NCI-H2029 (cell line): ENCODE data around the gene PLLP.
A peak's percentile ranks its signal among the peaks of the same experiment; 100 is the strongest.

ENCODE experiments used
- DNase-seq: peaks from one replicate; lab custom pipeline; 2025; lab: John Stamatoyannopoulos, UW

The PLLP gene

DNA sequence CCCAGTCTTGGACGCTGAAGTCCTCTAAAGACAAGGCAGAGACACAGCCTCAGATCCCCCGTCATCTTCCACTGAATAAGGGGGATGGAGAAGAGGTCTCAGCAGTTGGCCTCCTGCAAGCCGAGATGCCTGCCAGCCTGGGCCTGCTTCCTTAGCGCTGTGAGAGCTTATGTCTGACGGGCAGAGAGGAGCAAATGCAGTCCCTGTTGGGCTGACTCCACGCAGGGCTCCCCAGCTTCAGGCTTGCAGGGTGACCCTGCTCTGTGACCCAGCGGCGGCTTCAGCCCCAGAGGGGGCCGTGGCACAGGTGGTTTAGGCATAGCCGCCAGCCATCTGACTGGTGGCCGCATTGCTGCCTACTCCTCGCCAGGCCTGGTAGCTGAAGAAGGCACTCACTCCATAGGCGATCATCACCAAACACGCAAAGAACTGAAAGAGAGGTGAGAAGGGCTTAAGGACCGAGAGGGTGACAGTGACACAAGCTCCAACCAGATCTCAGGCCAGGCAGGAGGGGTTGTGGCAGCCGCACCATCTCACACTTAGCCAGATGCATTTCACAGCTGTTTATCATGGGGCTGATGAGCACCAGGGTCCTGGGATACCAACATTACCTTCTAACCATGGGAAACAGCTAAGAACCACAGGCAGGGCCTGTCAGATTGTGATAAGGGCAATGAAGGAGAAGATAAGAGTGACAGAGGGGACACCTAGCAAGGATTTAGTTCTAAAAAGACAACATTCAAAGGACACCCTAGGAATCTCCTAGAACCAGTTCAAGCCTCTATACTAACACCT, 27.7 kb downstream of the PLLP start:
- no peak for DNase-seq

DNA sequence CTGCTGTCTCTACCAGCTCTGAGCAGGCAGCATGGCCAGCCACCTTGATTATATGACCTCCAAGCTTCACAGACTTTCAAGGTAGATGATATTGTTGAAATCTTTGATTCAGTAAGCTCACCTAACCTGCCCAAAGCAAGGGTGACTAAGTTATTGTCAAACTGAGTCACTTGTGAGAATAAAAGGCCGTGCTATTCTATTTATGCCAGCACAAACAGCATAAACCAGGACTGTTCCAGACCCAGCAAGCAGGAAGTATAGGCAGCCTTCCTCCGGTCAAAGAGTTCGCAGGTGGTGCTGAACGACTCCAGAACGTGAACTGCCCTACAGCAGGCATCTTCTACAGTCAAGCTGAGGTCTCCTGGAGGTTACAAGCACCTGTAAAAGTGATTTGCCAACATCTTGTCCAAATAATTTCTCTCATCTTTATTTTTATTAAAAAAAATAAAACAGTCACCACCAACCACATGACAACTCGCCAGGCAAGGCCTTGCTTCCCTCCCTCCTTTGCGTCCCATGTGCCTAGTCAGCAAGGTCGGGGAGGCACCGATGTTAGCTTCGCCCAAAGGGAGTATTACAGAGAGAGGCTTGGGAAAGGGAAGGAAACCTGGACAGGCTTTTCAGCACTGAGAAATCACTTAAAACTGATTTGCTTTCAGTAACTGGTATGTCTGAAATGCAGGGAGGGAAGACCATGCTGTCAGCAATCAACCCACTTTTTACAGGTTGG, 28.6 kb downstream of the PLLP start:
- DNase-seq, result no peak

DNA sequence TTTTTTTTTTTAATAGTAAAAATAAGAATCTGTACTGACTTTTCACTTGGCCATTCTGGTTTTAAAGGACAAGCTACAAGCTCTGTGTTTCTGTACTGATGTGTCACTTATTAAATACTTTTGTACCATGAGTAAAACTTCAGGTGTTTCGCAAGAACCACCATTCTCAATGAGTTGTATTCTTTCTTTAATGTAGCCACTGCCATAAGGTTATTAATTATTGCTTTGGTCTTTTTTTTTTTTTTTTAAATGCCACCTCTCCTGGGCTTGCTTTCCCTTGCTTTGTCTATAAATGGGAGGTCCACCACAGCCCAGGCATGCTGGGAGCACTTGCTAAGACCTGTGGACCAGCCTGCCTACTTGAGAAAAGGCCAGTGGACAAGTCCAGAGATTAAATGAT, 31.0 kb downstream of the PLLP start:
- no peak for DNase-seq

GRCh38 chr16:57252148-57252721, 32.2 kb downstream of the PLLP start:
- no peak for DNase-seq

DNA sequence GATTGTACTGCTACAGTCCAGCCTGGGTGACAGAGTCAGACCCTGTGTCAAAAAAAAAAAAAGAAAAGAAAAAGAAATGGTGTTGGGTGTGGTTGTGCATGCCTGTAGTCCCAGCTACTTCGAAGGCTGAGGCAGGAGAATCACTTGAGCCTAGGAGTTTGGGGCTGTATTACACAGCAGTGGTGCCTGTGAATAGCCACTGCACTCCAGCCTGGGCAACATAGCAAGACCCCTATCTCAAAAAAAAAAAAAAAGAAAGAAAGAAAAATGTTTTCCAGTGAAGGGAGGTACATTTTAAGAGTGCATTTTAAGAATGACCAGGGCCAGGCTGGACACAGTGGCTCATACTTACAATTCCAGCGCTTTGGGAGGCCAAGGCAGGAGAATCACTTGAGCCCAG, 33.1 kb downstream of the PLLP start:
- no peak for DNase-seq

DNA sequence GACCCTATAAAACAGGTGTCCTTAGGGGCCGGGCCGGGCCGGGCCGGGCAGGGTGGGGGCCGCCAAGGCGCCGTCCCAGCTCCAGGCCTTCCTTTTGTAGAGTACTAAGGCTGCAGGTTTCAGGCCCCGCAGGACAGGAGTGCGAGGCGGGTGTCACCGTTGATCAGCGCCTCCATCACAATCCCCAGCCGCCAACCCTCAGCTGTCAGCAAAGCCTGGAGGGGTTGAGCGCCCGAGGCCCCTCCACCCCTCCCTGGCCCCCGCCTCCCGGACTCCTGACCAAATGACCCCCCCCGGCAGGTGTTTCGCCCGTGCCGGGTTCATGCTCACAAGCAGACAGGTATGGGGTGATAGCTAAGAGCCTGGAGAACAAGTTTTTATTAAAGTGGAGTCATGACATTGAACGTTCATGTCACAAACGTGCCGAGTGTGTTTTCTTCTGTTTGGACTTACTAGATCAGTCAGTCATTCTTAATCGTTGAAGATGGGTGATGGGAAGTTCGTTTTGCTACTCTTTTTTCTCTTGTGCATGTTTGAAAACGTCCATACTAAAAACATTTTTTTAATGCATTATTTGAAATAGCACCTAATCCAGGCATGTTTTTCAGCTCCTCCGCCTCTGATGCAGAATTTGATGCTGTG, 38.9 kb downstream of the PLLP start:
- DNase-seq, result no peak

- DNase-seq, result peak; percentile 81
Observed at GRCh38 chr16:57244767-57245471, 39.6 kb downstream of the PLLP start, which contains the start of gene ARL2BP. Gene ARL2BP (plus strand): TSS chr16:57245259. CDS start chr16:57245368, 109 bp downstream.

DNA sequence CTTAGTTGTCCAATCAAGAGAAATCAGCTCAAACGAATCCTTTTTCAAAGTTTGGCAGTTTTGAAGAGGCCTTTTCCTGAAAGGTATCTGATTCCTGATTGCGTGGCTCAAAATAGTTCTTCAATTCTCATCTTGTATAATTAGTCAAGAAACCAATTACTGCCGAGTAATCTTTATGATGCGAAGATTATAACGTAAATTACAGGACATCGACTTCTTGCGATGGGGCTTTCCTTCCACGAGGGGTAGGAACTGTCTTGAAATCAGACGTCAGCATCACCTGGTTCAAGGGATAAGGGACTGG, 40.1 kb downstream of the PLLP start:
- DNase-seq, result no peak

- DNase-seq, result no peak
Observed at GRCh38 chr16:57242650-57243049, 41.8 kb downstream of the PLLP start.

DNA sequence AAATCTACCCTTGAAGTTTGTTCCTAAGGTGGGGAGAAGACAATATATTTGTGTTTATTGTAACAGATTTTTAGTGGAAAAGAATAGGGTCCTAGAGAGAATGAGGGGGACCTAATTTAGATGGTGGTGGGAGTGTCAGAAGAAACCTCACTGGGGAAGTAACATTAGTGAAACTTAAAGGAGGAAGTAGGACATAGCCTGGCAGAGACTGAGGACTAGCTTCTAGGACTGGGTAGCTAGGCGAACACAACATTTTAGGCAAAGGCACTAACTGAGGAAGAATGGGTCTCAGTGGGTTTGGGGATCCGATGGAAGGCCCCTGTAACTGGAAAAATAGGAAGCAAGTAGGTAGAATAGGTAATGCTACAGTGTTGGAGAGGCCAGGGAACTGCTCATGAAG, 43.6 kb downstream of the PLLP start:
- no peak for DNase-seq

GRCh38 chr16:57239107-57239506, 45.4 kb downstream of the PLLP start:
- DNase-seq, result no peak

GRCh38 chr16:57238682-57239081, 45.8 kb downstream of the PLLP start:
- no peak for DNase-seq

DNA sequence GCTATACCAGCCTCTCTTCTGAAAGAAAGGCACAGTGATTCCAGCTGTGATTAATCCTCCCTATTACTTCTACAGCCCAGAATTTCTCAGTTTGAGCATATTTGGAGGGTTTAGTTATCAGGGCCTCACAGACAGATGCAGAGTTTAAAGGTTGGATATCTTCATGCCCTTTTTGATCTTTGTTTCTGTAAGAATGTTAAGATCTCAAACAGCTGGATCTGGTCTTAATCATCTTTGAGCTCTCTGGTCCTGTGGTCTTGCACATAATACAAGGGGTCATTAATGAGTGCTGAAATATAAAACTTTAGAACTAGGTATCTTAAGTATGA, 48.5 kb downstream of the PLLP start:
- DNase-seq, result no peak

DNA sequence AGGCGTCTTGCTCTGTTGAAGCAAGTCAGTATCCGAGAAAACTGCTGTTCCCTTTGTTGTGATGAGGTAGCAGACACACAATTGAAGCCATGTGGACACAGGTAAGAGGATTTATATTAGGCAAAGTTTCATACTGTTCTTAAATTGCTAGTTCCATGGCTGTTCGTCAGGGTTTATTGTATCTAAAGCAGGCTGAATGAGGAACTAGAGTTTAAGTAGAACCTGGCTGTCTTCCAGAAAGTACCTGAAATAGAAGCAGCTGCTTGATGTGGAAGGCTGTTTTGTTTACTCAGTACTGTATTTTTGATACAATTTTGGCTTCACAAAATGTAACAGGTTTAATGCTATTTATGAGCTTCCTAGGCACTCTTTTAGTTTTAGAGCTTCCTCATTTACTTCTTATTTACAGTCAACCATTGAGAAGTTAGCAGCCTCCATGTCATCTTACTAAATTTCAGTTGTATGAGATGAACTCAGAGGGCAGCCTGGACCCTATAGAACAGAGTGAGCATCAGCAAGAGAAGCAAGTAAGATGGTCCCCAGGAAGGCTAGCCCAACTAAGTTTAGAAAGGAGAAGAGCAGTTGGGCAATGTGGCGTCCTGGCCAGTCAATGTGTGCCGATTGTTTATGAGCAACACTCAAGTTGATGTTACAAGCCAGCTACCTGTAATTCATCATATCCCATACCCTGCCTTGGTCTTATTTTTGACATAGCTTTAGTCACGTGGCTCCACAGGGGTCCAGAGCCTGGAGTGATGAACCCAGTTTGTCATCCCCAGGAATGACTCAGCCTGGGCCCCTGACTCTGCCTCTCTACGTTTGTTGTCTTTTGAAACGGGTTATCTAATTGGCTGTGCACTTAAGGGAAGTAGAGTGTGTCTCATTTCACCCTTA, 49.1 kb downstream of the PLLP start:
- DNase-seq, result peak; percentile 54

- no peak for DNase-seq
Observed at GRCh38 chr16:57234707-57235092, 49.8 kb downstream of the PLLP start.

DNA sequence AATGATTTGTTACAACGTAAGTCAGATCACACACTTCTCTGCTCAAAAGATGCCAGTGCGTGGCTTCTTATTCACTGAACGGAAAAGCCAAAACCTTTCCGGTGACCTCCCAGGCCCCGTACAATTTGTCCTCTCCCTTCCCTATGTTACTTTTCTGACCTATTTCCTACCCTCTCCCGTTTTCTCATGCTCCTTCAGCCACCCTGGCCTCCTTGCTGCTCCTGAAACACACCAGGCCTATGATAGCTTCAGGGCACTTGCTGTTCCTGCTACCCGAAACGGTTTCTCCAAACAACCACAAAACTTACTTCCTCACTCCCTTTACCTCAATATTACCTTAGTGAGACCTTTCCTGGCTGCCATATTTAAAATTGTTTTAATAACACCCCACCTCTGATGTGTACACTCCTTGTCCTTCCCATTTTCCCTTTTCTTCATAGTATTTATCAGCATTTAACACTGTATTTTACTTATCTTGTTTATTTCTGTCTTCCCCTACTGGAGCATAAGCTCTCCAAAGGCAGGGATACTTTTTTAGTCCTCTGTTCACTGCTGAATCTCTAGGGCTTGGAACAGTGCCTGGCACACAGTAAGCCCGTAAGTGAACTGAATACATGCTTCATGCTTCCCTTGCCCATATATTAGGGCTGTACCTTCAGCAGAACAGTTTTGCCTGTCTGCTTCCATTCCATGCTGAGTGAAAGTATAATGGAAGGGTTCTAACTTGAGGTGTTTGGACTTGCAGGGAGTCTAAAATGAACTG, 50.3 kb downstream of the PLLP start:
- DNase-seq, result no peak

DNA sequence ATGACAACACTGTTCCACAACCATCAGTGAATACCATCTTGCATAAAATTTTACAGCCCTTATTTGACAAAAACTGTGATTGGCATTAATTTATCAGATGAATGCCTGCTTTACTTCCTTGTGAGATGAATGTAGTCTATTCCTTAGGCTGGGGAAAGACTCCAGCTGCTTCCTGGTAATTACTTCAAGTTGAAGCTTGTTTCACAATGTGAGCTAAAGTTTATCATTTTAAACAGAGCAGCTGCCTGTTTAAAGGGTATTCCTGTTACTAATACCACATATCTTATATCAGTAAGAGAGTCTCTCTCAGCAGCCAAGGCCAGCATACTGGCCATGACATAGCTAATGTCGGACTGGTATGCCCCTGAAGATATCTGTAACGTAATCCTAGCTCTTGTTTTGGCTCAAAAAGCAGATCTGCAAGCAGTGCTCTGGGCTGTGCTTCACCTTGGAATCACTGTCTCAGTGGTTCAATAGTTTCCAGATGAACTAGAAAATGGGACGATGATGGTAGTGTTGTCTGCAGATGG, 52.6 kb downstream of the PLLP start:
- DNase-seq, result no peak

DNA sequence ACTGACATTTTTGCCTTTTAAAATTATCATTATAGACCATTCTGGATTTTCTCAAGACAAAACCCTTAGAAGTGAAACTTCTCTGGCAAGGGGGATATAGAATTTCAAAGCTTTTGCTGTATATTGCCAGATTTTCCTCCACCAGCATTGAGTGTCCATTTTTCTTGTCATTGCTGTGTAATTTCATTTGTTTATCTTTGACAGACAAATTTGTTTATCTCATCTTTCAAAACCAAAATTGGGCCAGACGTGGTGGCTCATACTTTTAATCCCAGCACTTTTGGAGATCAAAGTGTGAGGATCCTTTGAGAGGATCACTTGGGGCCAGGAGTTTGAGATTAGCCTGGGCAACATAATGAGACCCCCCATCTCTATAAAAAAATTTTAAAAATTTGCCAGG, 55.4 kb downstream of the PLLP start:
- no peak for DNase-seq

- DNase-seq, result no peak
Observed at GRCh38 chr16:57226701-57227621, 57.5 kb downstream of the PLLP start.
